Liver (tissue), 9 donors: ENCODE results near the gene CAMSAP1. TPM values are rescaled to one million over a fixed set of nuclear protein-coding genes. Genes with fewer than 3 reads are reported as not detected.

Experiments used
- DNase-seq: peaks from one replicate; pipeline ENCODE4 v3.0.0-alpha.2; 2017; ENCODE audit warnings: low spot score
- H3K27ac ChIP-seq, 2 donors: one replicate each; pipeline ENCODE4 v1.7.0; 2013; ENCODE audit warnings: inconsistent platforms in 2 of 2, low read length in 2 of 2, control low read depth in 1 of 2, low read depth in 1 of 2, mild to moderate bottlenecking in 1 of 2
- H3K27me3 ChIP-seq, 4 donors: one replicate each; pipeline versions ENCODE4 v1.6.1 to v1.7.0; 2013; ENCODE audit warnings: low read length in 3 of 4, inconsistent platforms in 1 of 4, mild to moderate bottlenecking in 1 of 4, moderate library complexity in 1 of 4; ENCODE audit not compliant: control insufficient read depth in 4 of 4, insufficient read depth in 4 of 4
- H3K36me3 ChIP-seq, 4 donors: one replicate each; pipeline versions ENCODE4 v1.6.1 to v1.7.0; 2013; ENCODE audit warnings: low read length in 3 of 4, mild to moderate bottlenecking in 3 of 4, low read depth in 1 of 4, moderate library complexity in 1 of 4; ENCODE audit not compliant: control insufficient read depth in 4 of 4, insufficient read depth in 3 of 4
- H3K4me1 ChIP-seq, 4 donors: one replicate each; pipeline versions ENCODE4 v1.6.1 to v1.7.0; 2013; ENCODE audit warnings: low read length in 3 of 4, mild to moderate bottlenecking in 3 of 4, moderate library complexity in 1 of 4; ENCODE audit not compliant: control insufficient read depth in 4 of 4, insufficient read depth in 4 of 4
- H3K4me3 ChIP-seq, 3 donors: one replicate each; pipeline versions ENCODE4 v1.6.1 to v1.7.0; 2013; ENCODE audit warnings: low read length in 3 of 3, control low read depth in 1 of 3, low read depth in 1 of 3, mild to moderate bottlenecking in 1 of 3
- H3K9ac ChIP-seq, 2 donors: one replicate each; pipeline ENCODE4 v1.7.0; 2013; ENCODE audit warnings: low read length in 2 of 2, mild to moderate bottlenecking in 2 of 2, moderate library complexity in 2 of 2, control low read depth in 1 of 2, low read depth in 1 of 2
- H3K9me3 ChIP-seq, 4 donors: one replicate each; pipeline versions ENCODE4 v1.6.1 to v1.7.0; 2013; ENCODE audit warnings: low read length in 3 of 4; ENCODE audit not compliant: control insufficient read depth in 4 of 4
- EGR1 ChIP-seq, 2 donors: IDR thresholded peaks; 2 replicates each; pipeline ENCODE4 v1.6.1; 2016 to 2018; ENCODE audit warnings: antibody characterized with exemption in 2 of 2, low read depth in 2 of 2
- FOXA1 ChIP-seq: IDR thresholded peaks from 2 replicates; pipeline ENCODE4 v1.6.1; 2016; ENCODE audit warnings: antibody characterized with exemption
- FOXA2 ChIP-seq: IDR thresholded peaks from 2 replicates; pipeline ENCODE4 v1.6.1; 2016; ENCODE audit warnings: antibody characterized with exemption
- HNF4A ChIP-seq, 2 donors: conservative IDR thresholded peaks; 2 replicates each; pipeline ENCODE4 v1.6.1; 2016; ENCODE audit warnings: antibody characterized with exemption in 2 of 2, mild to moderate bottlenecking in 2 of 2
- HNF4G ChIP-seq: IDR thresholded peaks from 2 replicates; pipeline ENCODE4 v1.6.1; 2016; ENCODE audit warnings: antibody characterized with exemption
- JUND ChIP-seq, 2 donors: IDR thresholded peaks; 2 replicates each; pipeline ENCODE4 v1.6.1; 2016; ENCODE audit warnings: antibody characterized with exemption in 2 of 2
- NR2F2 ChIP-seq: IDR thresholded peaks from 2 replicates; pipeline ENCODE4 v1.6.1; 2016; ENCODE audit warnings: antibody characterized with exemption
- RAD21 ChIP-seq, 2 donors: IDR thresholded peaks; 2 replicates each; pipeline ENCODE4 v1.6.1; 2016; ENCODE audit warnings: antibody characterized with exemption in 2 of 2, mild to moderate bottlenecking in 2 of 2
- RXRA ChIP-seq, 2 donors: IDR thresholded peaks; 2 replicates each; pipeline ENCODE4 v1.6.1; 2017 to 2018; ENCODE audit warnings: antibody characterized with exemption in 2 of 2, mild to moderate bottlenecking in 1 of 2
- SP1 ChIP-seq: IDR thresholded peaks from 2 replicates; pipeline ENCODE4 v1.6.1; 2018; ENCODE audit warnings: antibody characterized with exemption, mild to moderate bottlenecking
- TAF1 ChIP-seq: conservative IDR thresholded peaks from 2 replicates; pipeline ENCODE4 v1.6.1; 2016; ENCODE audit warnings: antibody characterized with exemption, mild to moderate bottlenecking
- YY1 ChIP-seq: IDR thresholded peaks from 2 replicates; pipeline ENCODE4 v1.6.1; 2016; ENCODE audit warnings: antibody characterized with exemption, mild to moderate bottlenecking
- ZBTB33 ChIP-seq: IDR thresholded peaks from 2 replicates; pipeline ENCODE4 v1.6.1; 2016; ENCODE audit warnings: antibody characterized with exemption
- WGBS: extraction: QIAGEN DNeasy Blood & Tissue Kit; methylation state at CpG from one replicate; pipeline ENCODE4 v1.1.7; 2013; 5-methylcytosine and 5-hydroxymethylcytosine counted together
- polyA plus RNA-seq, 2 donors: library from polyadenylated mRNA; stranded (reverse) in 1 of 2; unstranded in 1 of 2; fragments of 200-250 nt in 1 of 2; fragments of >200 nt in 1 of 2; fragmentation: Nextera tagmentation in 1 of 2; extraction: Ambion mirVana in 1 of 2; gene quantifications; one replicate each; pipeline versions ENCODE4 v1.2.1 to v1.2.3, GENCODE V29; 2013 to 2015
- total RNA-seq, 2 donors: library from RNA; depleted of rRNA; stranded (reverse); fragments of >200 nt; gene quantifications; one replicate each; pipeline ENCODE4 v1.2.3, GENCODE V29; 2014
- TF ChIP-seq, protein P1 (sequence below): fragments of 150-350 bp; IDR thresholded peaks from 2 replicates; pipeline ENCODE4 v1.5.1; 2017; ENCODE audit warnings: improper control_type of control experiment, low read depth, low read length; ENCODE audit not compliant: missing input control
- TF ChIP-seq, protein P2 (sequence below): IDR thresholded peaks from 2 replicates; pipeline ENCODE4 v1.6.1; 2016; ENCODE audit warnings: antibody characterized with exemption
- TF ChIP-seq, protein P3 (sequence below): IDR thresholded peaks from 2 replicates; pipeline ENCODE4 v1.6.1; 2016; ENCODE audit warnings: antibody characterized with exemption, mild to moderate bottlenecking
- TF ChIP-seq, protein P4 (sequence below): IDR thresholded peaks from 2 replicates; pipeline ENCODE4 v1.6.1; 2016; ENCODE audit warnings: antibody characterized with exemption
- donor health status: healthy.
- donor health status: healthy.
- donor health status: healthy.
- donor health status: healthy.
- donor health status: healthy.

CAMSAP1 gene
- total and polyA plus RNA-seq, 4 donors = 0.97 to 6.4 (median 5.1) TPM

DNA sequence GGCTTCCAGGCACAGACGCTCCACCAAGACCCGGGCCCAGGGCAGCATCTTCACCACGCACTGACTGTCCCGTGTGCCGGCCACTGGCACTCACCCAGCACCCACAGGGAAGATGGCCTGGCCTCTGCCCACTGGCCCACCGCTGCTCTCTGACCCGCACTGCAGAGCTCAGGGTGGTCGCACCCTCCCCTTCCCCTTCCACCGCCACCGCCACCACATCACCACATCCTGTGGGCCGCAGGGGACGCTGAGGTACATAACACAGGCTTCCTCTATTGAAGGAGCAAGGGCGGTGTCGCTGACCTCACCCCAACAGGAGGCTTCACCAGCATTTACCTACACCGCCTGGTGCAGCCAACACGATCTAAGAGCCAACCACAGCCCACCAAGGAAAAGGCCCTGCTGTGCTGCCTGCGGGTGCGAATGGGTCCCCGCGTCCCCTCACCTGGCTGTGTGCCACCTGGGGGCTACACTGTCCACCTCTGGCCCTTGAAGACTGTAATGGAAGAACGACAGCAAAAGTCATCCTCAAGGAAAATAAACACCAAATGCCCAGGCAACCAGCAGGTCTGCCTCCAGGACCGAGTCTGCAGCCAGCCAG lies 101.8 kb downstream of the CAMSAP1 start:
- WGBS = 89% methylated on average over 22 of the region's 22 CpGs
- H3K27ac ChIP-seq = no peak overlapping the region
- no peaks in the 10 kb centered on the region for H3K9me3 ChIP-seq
- no peak for TF ChIP-seq FOXA2
- TF ChIP-seq, protein P1, sequence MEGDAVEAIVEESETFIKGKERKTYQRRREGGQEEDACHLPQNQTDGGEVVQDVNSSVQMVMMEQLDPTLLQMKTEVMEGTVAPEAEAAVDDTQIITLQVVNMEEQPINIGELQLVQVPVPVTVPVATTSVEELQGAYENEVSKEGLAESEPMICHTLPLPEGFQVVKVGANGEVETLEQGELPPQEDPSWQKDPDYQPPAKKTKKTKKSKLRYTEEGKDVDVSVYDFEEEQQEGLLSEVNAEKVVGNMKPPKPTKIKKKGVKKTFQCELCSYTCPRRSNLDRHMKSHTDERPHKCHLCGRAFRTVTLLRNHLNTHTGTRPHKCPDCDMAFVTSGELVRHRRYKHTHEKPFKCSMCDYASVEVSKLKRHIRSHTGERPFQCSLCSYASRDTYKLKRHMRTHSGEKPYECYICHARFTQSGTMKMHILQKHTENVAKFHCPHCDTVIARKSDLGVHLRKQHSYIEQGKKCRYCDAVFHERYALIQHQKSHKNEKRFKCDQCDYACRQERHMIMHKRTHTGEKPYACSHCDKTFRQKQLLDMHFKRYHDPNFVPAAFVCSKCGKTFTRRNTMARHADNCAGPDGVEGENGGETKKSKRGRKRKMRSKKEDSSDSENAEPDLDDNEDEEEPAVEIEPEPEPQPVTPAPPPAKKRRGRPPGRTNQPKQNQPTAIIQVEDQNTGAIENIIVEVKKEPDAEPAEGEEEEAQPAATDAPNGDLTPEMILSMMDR = no peak
- TF ChIP-seq FOXA1 = no peak
- no peak for TF ChIP-seq RAD21 (IDR thresholded peaks at IDR 0.05)
- TF ChIP-seq YY1 = no peak
- TF ChIP-seq ZBTB33 = no peak
- no peak for TF ChIP-seq EGR1 (IDR thresholded peaks at IDR 0.05; ENCODE audit: low read depth in 2 of 2)
- no peak for TF ChIP-seq TAF1
- TF ChIP-seq HNF4G = no peak
- TF ChIP-seq RXRA (IDR thresholded peaks at IDR 0.05) = no peak
- no peak for TF ChIP-seq HNF4A (conservative IDR thresholded peaks at IDR 0.05)
- TF ChIP-seq, protein P2, sequence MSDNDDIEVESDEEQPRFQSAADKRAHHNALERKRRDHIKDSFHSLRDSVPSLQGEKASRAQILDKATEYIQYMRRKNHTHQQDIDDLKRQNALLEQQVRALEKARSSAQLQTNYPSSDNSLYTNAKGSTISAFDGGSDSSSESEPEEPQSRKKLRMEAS = no peak
- TF ChIP-seq, protein P3, sequence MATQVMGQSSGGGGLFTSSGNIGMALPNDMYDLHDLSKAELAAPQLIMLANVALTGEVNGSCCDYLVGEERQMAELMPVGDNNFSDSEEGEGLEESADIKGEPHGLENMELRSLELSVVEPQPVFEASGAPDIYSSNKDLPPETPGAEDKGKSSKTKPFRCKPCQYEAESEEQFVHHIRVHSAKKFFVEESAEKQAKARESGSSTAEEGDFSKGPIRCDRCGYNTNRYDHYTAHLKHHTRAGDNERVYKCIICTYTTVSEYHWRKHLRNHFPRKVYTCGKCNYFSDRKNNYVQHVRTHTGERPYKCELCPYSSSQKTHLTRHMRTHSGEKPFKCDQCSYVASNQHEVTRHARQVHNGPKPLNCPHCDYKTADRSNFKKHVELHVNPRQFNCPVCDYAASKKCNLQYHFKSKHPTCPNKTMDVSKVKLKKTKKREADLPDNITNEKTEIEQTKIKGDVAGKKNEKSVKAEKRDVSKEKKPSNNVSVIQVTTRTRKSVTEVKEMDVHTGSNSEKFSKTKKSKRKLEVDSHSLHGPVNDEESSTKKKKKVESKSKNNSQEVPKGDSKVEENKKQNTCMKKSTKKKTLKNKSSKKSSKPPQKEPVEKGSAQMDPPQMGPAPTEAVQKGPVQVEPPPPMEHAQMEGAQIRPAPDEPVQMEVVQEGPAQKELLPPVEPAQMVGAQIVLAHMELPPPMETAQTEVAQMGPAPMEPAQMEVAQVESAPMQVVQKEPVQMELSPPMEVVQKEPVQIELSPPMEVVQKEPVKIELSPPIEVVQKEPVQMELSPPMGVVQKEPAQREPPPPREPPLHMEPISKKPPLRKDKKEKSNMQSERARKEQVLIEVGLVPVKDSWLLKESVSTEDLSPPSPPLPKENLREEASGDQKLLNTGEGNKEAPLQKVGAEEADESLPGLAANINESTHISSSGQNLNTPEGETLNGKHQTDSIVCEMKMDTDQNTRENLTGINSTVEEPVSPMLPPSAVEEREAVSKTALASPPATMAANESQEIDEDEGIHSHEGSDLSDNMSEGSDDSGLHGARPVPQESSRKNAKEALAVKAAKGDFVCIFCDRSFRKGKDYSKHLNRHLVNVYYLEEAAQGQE = no peak
- no peak for TF ChIP-seq JUND (IDR thresholded peaks at IDR 0.05)
- H3K4me1 ChIP-seq = no peaks in the 10 kb centered on the region
- H3K36me3 ChIP-seq = peaks cover 0 to 6% (median under 1%) of the 10 kb centered on the region in 4 donors
- no peaks in the 10 kb centered on the region for H3K27me3 ChIP-seq
- no peak overlapping the region for H3K9ac ChIP-seq
- DNase-seq = no peak
- no peak overlapping the region for H3K4me3 ChIP-seq

DNA sequence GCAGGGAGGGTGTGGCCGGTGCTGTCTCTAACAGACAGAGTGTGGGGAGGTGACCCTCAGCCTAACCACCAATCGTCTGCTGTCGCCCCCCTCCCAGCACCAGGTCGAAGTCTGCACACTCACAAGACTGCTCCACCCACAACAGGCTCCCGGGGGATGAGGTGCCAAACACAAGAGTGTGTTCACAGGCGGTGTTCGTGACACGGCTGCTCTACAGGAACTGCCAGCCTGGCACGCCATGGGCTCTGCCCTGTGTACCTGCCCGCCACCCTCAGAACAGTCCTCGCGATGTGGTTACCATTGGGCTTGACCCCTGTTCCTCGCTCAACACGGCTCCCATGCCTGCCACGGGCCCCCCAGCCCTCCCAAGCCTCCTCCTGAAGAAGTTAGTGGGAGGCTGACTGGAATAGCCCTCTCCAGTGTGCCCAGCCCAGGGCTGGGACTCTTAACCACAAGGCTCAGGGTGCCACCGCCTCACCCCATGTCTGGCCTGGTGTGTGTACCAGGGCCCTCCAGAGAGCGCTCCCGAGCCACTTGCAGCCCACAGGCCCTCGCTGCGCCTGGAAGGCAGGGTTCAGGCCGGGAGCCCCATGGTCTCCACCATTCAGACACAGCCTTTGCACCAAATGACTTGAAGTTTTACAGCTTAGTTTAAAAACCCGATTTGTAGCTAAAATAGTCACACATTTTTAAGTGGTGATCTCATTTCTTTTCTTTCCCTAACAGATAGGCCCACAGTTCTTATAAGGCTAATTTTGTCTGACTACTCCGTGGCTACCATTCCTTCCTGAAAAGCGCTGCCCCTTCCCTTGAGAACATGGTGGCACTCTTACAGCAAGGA lies 102.5 kb downstream of the CAMSAP1 start:
- no peak overlapping the region for H3K9ac ChIP-seq
- H3K27ac ChIP-seq = no peak overlapping the region
- no peaks in the 10 kb centered on the region for H3K27me3 ChIP-seq
- H3K4me3 ChIP-seq = no peak overlapping the region
- WGBS = 84% methylated on average over 24 of the region's 24 CpGs
- no peak for DNase-seq
- peaks cover 0 to 3% (median 0%) of the 10 kb centered on the region in 4 donors for H3K36me3 ChIP-seq
- no peaks in the 10 kb centered on the region for H3K4me1 ChIP-seq
- no peaks in the 10 kb centered on the region for H3K9me3 ChIP-seq
- TF ChIP-seq, protein P4, sequence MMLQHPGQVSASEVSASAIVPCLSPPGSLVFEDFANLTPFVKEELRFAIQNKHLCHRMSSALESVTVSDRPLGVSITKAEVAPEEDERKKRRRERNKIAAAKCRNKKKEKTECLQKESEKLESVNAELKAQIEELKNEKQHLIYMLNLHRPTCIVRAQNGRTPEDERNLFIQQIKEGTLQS = no peak
- TF ChIP-seq ZBTB33 (no peak), FOXA1 (no peak), FOXA2 (no peak), HNF4A (conservative IDR thresholded peaks at IDR 0.05) (no peak), RXRA (IDR thresholded peaks at IDR 0.05) (no peak), JUND (IDR thresholded peaks at IDR 0.05) (no peak), HNF4G (no peak), SP1 (no peak), TAF1 (no peak), NR2F2 (no peak), YY1 (no peak)
- TF ChIP-seq, protein P2 = no peak
- TF ChIP-seq, protein P1 = no peak
